ENCODE results near the gene ALS2.
"Not testable (repeated sequence)": the region's sequence is repeated elsewhere in the genome, so short reads cannot be mapped to it uniquely, and the experiment has no call there.

The ALS2 gene

DNA sequence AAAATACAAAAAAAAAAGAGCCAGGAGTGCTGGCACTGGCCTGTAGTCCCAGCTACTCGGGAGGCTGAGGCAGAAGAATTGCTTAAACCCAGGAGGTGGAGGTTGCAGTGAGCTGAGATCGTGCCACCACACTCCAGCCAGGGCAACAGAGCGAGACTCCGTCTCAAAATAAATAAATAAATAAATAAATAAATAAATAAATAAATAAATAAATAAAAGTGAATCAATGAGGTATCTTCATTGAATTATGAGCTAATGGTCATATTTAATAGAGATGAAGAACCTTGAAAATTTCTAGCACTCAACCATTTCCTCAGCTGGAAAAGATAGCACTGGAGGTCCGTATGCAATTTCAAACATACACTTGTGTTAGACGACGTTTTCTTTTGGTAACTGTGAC is 16.3 kb downstream of the ALS2 start:
- not testable (repeated sequence) for H3K27ac ChIP-seq, H3K4me3 ChIP-seq

- Histone ChIP-seq H3K27ac (no peak overlapping the region), H3K4me3 (no peak overlapping the region)
Observed at GRCh38 chr2:201761101-201761500, 19.6 kb downstream of the ALS2 start.

GRCh38 chr2:201759567-201759966 is 21.2 kb downstream of the ALS2 start:
- H3K27ac ChIP-seq = no peak overlapping the region
- no peak overlapping the region for H3K4me3 ChIP-seq

- H3K4me3 ChIP-seq = no peak overlapping the region
- no peak overlapping the region for H3K27ac ChIP-seq
Observed at GRCh38 chr2:201758873-201759272, 21.9 kb downstream of the ALS2 start.

DNA sequence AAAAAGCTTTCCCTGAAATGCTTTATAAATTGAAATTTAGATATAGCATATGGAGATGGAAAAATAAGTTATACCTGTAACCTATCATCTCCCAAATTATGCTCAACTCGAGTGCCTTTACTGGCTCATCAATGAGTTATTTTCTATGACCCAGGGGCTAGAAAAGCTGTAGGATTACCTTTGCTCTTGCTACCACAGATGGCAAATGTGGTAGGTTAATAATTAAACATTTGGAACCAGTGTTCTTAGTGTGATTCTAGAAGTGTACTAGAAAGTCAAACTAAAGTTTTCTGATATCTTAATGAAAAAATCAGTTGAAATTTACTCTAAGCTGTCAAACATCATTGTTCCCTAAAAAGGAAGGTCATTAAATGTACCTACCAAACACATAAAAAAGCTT is 22.5 kb downstream of the ALS2 start:
- no peak overlapping the region for H3K4me3 ChIP-seq
- H3K27ac ChIP-seq = no peak overlapping the region

GRCh38 chr2:201754717-201755415 is 25.9 kb downstream of the ALS2 start:
- H3K4me3 ChIP-seq = no peak overlapping the region
- no peak overlapping the region for H3K27ac ChIP-seq

DNA sequence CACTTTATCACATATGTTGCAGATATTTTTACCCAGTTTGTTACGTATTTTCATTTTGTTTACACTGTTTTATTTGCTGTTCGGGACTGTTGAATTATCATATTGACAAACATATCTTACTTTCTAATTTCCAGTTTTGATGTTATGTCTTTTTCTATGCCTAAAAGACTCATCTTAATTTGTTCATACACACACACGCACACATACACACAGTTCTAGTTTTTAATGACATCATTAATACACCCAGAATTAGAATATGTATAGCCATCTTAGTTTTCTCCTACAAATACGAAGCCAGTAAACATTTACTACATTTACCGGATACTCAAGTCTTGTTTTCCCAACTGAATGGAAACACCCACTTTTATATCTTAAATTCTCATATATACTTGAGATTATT is 29.2 kb downstream of the ALS2 start:
- Histone ChIP-seq H3K4me3 (no peak overlapping the region), H3K27ac (no peak overlapping the region)

DNA sequence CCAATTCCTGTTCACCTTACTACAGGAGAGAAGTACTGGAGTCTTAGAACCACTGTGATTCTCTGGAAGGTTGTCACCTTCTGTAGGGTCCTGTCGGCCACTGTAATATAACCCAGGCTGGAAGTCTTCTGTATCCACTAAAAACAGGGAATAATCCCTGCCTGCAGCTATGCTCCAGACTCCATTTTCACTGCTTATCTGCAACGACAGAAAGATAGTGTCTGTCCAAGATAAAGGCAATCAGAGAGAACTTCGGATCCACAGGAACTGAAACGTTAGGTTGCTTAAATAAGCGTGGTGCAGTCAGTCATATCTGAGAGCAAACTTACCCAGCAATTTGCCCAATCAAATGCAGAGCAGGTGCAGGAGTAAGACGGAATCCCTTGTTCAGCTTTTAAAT is 34.2 kb downstream of the ALS2 start:
- Histone ChIP-seq H3K4me3 (no peak overlapping the region), H3K27ac (no peak overlapping the region)

DNA sequence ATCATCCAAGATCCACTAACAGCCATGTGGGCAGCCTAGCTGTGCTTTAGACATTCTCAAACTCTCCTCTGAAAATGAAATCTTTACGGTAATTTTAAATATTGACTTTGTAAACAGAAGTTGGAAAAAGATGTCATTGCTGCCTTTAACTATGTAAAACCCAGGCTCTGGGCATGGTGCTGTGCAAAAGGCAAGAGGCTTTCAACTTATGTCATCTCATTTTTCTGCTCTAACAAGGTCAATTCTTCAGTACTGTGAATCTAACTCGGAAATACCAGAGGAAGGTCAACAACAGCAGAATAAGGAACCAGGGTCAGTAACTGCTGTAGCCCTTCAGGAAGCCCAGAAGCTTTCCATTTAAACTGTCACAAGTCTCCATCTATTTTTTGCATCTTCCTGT is 45.2 kb downstream of the ALS2 start:
- Histone ChIP-seq H3K4me3 (no peak overlapping the region), H3K27ac (no peak overlapping the region)

- Histone ChIP-seq H3K4me3 (no peak overlapping the region), H3K27ac (no peak overlapping the region)
Observed at GRCh38 chr2:201734111-201734510, 46.6 kb downstream of the ALS2 start.

DNA sequence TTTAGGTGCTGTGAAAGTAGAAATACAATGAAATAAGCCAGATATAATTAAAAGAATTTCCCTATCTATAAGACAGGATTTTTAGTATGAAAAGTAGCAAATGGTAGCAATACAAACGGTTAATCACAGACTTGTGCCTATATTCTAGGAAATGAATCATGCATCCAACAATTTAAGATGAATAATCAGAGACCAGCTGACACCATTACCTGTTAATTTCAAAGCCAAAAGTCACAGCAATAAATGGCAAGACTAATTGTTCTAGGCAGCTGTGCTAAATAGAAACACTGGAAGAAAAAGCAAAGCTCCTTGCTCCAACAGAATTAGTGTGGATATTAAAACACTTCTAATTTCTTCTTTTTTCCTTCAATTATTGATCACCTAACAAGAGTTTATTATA is 47.2 kb downstream of the ALS2 start:
- no peak overlapping the region for H3K27ac ChIP-seq
- no peak overlapping the region for H3K4me3 ChIP-seq

GRCh38 chr2:201730651-201731285 is 50.0 kb downstream of the ALS2 start:
- no peak overlapping the region for H3K27ac ChIP-seq
- no peak overlapping the region for H3K4me3 ChIP-seq

GRCh38 chr2:201715459-201715858 is 65.3 kb downstream of the ALS2 start:
- no peak overlapping the region for H3K4me3 ChIP-seq

DNA sequence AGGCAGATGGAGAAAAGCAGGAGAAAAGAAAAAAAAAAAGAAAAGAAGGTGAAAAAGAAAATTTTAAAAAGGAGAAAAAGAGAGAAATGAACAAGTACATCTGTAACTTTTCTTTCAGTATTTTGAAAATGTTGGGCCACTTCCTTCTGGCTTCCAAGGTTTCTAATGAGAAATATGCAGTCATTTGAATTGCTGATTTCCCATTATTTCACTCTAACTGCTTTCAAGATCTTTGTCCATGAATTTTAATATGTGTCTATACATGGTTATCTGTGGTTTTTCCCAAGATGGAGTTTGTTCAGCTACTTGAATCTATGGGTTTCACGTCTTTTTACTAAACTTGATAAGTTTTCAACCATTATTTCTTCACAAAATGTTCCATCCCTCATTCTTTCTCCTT is 68.0 kb downstream of the ALS2 start:
- Histone ChIP-seq H3K4me3 (no peak overlapping the region), H3K27ac (no peak overlapping the region)

More at GRCh38 chr2:201715459-201715858, 65.3 kb downstream of the ALS2 start:
- no peak overlapping the region for H3K27ac ChIP-seq

- Histone ChIP-seq H3K4me3 (no peak overlapping the region), H3K27ac (no peak overlapping the region)
Observed at GRCh38 chr2:201709747-201710146, 71.0 kb downstream of the ALS2 start.

- no peak overlapping the region for H3K4me3 ChIP-seq
- H3K27ac ChIP-seq = no peak overlapping the region
Observed at GRCh38 chr2:201709049-201709448, 71.7 kb downstream of the ALS2 start.

DNA sequence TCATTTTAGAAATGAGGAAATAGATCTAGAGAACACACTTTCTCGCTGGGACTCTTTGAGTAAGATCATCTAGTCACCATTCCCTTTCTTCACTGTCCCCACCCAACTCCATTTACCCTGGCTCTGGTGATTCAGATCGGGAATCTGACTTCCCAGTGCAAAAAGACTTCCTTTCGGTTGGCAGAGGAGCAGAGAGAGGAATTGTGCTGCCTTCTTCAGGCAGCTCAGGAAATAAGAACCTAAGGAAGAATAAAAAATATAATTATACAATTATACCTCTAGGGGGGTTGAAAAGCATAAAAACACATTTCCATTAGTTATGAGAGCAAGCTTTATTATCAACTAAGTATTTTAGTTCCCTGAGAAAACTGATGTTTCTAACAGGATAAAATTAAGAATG is 73.0 kb downstream of the ALS2 start:
- H3K4me3 ChIP-seq = no peak overlapping the region
- no peak overlapping the region for H3K27ac ChIP-seq

DNA sequence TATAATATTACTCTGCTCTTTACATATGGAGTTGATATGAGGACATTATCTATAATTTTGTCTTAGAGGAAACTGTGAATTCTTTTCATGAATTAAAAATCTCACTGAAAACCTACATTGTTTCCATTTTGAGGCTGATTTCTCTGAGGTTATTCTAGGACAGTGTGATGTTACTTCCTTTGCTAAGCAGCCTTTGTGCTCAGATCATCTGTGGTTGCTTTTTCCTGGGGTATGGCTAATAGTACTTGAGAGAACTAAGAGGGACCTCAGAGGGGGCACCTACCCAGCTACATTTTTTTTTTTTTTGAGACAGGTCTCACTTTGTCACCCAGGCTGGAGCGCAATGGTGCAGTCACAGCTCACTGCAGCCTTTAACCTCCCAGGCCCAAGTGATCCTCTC is 73.6 kb downstream of the ALS2 start:
- Histone ChIP-seq H3K27ac (no peak overlapping the region), H3K4me3 (no peak overlapping the region)

GRCh38 chr2:201704536-201704935 is 76.2 kb downstream of the ALS2 start:
- Histone ChIP-seq H3K4me3 (no peak overlapping the region), H3K27ac (no peak overlapping the region)

DNA sequence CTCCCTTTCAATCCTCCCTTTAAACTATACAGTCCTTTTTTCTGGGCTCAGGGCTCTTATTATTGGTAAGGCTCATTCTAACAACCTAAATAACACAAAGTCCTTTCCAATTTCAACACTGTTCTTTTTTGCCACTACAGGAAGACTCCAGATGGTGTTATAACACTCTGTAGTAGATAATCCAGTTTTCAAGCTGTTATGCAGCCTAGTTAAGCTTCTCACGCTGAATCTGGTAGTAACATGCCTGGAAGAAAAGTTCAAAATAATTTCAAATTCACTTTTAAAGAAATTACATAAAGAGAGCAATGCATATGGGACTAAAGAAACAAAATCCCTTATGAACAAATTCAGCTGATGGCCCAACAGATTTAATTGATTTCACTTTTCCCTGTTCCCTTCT is 79.1 kb downstream of the ALS2 start:
- H3K4me3 ChIP-seq = no peak overlapping the region
- no peak overlapping the region for H3K27ac ChIP-seq

DNA sequence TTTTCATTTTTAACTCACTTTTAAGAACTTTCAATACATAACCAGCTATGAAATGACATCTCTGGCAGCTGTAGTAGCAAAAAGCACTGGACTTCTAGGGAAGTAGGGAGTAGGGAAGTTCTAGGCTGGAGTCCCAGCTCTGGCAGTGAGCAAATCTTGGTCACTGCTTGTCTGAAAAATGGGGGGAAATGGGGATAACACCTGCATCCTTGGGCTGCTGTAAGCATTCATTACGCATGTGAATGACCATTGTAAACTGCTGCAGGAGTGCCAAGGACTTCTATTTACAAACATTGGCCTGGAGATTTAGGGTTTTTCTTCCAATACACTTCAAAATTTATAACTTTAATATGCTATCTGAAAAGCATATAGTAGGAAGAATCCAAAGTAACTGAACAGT is 81.3 kb downstream of the ALS2 start:
- no peak overlapping the region for H3K4me3 ChIP-seq
- no peak overlapping the region for H3K27ac ChIP-seq
